ENCODE data around the gene KIAA0319L. TPM values are rescaled to one million over a fixed set of nuclear protein-coding genes. Genes with fewer than 3 reads are reported as not detected.

KIAA0319L gene
- total RNA-seq, 1 experiment from 2014 or later, result 30.4 TPM

DNA sequence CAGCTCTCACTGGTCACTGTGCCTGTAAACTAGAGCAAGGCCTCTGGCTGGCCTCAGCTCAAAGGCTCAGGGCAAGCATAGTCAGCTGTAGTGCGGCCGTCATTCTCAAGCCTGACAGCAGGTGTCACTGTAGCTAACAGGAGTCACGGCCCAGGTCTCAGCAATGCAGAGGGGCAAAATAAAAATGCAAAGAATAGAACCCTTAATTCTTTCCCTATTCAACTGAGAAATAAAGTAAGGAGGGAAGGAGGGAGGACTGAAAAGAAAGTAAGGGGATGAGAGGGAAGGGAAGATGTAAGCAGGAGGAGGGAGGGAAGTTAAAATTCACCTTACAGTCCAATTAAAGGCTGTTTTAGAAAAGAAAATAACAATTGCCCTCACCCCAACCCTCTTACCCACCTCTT, 106.1 kb downstream of the KIAA0319L start:
- peak; percentile 58 for DNase-seq (ENCODE audit: extremely low read depth, low read depth)

DNA sequence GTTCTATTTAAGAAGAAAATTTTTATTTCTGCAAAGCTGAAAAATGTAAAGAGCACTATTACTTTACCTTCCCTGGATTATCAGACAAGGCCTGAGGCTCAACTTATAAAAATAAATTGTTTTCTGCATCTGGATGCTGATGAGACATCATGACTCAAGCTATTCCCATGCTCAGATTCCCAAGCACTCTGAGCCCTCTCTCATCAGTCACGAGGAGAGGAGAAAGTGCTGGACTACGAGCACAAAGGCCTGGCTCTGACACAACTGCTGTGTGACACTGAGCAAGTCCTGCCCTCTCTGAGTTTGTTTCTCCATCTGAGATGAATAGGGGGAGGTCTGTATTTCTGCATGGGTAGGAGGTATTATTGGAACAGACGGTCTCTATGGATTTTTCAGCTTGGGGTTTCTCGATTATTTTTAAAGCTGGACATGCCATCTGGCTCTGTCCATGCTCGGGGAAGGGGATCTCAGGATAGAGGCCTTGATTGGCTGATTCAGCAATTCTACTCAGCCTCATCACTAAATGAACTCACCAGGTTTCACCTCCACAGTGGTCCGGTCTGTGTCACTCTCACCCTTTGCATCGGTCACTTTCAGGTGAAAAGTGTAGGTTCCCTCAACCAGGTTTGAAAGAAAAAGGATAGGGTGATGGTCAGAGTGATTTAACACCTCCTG, 107.7 kb downstream of the KIAA0319L start:
- no peak for DNase-seq (ENCODE audit: extremely low read depth, low read depth)

DNA sequence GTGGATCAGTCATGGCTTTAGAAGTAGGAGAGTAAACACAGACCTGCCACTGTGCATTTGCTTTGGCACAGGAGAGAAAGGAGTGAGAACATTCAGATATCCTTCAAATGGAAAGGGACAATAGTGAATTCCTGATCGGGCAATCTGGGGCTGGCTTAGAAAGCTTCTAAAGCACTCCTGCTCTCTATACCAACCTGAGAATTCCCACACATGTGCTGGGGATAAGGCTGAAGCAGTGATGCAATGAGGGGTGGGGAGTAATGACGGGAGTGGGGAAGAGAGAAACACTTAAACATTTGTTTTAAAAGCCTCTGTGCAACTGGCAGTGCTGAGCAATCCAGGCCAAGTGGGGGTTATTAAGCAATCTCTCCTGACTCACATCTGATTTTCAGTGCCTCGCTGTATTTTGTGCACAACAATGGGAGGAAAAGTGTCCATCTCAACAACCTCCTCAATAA, 108.8 kb downstream of the KIAA0319L start:
- peak; percentile 14 for DNase-seq (ENCODE audit: extremely low read depth, low read depth)

DNA sequence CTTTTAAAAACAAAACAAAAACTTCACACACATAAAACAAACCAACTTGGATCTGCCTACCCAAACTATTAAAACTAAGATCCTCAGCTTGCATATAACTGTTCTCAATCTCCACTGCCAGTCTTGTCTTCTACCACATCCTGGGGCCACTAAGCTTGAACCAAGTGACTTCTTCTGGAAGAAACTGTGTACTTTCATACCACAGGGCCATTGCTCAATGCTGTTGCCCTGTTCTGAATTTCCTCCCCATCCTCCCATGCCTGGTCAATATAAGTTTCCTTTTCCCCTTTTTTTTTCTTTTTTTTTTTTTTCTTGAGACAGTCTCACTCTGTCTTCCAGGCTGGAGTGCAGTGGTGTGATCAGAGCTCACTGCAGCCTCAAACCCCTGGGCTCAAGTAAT, 109.9 kb downstream of the KIAA0319L start:
- no peak for DNase-seq (ENCODE audit: extremely low read depth, low read depth)

DNA sequence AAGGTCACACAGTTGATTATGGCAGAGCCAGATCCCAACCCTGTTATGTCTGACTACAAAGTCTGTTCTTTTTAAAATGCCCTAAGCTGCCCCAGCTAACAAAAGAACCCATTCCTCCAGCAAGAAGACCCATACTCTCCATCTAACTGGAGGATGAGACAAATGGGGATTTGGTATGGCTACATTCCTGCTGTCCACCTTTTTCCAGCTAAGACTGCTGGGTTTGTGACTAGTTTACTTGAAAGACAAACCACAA, 112.8 kb downstream of the KIAA0319L start:
- DNase-seq (ENCODE audit: extremely low read depth, low read depth), result no peak

DNA sequence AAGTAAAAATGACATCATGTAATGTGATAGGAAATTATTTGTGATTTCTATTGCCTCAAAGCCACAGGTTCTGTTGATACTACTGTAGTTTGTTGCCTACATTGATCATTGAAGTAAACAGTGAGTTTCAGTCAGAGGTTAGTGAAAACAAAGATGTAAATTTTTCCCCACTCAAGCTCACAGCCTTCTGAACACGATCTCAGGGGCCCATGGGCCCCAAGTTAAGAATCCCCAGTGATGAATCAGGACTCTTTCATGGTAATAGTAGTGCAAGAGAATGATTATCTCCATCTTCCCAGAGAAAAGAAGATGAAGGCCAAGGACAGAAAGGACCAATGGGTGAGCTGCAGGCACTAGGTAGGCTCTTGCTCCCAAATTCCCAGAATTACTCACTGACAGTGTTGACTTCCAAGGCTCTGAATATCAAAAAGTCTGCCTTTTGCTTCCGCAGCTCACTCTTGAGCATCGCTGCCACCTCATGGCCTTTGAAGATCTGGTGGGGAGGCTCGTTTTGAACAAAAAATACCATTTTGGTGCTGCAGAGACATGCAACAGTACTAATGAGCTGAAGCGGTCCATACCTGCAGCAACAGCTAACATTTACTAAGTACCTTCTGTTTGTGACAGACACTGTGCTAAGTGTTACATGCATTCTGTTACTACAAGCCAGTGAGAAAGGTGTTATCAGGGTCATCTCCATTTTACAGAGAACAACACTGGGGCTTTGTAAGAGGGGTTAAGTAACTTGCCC, 113.3 kb downstream of the KIAA0319L start:
- DNase-seq (ENCODE audit: extremely low read depth, low read depth), result no peak

DNA sequence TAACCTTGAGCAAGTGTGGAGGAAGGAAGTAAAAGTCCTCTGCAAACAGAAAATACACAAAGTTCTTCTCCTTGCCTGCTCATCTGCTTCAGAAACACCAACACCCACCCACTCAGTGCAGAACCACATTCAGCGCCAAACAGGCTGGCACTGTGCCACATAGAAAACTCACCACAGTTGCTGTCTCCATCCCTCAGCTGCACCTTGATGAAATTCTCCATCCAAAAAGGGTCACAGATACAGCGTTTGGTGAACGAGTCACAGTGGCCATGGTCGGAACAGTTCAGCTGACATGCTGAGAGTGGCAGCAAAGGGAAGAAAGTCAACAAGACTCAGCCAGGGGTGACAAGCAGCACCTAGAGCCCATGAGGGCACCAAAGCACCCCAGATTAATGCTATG, 114.5 kb downstream of the KIAA0319L start:
- no peak for DNase-seq (ENCODE audit: extremely low read depth, low read depth)

DNA sequence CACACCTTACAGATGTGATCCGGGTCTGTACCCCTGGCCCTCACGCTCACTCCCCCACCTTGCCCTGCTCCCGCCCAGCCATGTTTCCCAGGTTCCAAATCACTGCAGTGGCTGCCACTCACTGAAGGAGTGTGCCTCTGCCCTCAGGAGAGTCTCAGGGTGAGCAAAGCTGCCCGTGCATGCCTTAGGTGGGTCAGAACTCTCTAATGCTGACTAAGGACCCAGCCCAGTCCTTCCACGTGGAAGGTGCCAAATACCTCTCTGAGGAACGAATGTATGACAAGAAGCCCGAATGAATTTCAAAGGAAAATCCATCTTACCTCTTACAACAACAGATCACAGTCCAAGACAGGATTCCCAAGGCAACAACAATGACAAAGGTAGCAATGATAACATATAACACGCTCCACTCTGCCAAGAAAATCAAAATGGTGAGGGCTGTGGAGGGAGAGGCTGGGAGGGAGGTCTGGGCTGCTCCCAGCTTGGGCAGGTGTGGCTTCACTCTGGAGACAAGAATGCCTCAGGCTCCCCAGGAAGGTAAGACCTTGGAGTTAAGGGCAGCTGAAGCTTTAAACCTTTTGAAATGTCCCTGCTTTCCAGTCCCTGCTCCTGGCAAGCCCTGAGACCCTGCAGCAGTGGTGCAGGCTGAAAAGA, 115.2 kb downstream of the KIAA0319L start:
- DNase-seq (ENCODE audit: extremely low read depth, low read depth), result no peak

DNA sequence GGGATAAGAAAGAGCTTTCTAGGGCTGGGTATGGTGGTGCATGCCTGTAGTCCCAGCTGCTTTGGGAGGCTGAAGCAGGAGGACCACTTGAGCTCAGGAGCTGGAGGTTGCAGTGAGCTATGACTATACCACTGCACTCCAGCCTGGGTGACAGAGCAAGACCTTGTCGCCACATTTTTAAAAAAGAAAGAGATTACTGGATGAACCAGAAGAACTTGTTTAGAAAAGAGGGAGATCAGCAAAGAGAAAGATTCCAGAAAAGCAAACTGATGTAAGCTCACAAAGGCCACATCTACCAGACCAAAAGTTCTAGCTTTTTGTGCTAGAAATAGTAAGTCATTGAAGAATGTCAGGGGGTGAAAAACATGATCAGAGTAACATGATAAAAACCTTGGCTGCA, 117.6 kb downstream of the KIAA0319L start:
- DNase-seq (ENCODE audit: extremely low read depth, low read depth), result no peak

DNA sequence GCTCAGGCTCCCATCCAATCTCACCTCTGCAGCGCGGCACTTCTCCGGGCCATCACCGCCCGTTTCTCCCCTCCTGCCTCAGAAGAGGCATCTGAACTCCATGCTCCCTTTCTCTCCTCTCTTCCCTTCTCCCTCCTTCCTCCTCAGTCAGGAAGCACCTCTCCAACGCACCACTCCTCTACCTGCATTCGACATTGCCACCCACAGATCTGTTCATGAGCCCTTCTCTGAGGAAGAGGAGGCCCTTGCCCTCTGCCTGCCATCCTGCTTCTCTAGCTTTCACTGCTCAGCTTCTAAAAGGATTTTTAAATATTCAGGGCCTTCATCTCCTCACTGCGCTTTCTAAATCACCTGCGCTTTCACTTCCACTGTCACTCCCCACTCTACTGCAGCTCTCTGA, 120.0 kb downstream of the KIAA0319L start:
- DNase-seq (ENCODE audit: extremely low read depth, low read depth), result no peak

DNA sequence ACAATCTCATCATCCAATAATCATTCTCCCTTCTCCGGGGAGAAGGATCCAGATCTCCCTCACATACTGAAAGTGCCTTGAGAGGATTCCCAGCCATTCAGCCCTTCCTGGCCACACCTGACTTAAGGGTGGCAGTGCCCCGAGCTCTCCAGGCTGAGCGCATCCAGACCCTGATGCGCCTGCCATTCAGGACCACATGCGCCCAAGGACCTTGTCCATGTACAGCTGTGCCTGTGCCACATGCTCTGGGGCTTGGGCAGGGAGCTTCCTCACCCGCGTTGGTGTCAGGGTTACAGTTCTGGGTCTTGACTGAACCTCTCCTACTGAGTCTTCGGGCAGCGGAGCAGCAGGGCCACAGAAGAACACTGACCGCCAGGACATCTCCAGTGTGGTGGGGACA, 121.1 kb downstream of the KIAA0319L start:
- DNase-seq (ENCODE audit: extremely low read depth, low read depth), result no peak

DNA sequence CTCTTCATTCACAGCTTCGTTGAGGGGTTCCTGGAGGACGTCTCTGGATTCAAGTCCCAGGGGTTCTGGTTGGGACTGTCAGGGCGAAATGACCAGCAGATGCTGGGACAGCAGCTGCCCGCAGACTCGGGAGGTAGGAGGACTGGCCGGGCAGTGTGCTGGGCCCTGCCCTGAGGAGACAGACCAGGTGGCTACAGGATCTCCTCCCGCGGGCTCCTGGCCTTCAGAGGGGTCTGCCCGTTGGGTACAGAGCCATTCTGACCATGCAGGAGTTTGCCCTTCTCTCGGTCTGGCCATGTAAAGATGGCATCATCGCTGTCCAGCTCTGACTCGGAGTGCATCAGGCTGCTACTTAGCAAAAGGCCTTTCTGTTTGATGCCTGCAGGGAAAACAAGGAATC, 122.5 kb downstream of the KIAA0319L start:
- no peak for DNase-seq (ENCODE audit: extremely low read depth, low read depth)

DNA sequence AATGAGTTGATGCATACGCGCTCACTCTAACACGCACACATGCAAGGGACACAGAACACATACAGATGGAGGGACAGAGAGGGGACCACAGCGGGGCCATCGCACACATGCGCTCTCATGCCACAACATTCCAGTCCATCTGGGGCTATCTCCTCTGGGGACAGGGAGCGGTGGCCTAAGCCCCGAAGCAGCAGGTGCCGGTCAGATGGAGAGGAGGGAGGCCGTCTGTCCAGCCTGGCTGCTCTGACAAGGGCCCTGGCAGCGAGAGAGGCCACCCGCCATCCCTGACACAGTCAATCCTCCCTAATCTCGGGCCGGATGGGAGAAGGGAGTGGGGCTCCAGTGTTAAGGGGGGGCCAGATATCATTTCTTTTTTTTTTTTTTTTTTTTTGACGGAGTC, 123.5 kb downstream of the KIAA0319L start:
- DNase-seq (ENCODE audit: extremely low read depth, low read depth), result no peak

DNA sequence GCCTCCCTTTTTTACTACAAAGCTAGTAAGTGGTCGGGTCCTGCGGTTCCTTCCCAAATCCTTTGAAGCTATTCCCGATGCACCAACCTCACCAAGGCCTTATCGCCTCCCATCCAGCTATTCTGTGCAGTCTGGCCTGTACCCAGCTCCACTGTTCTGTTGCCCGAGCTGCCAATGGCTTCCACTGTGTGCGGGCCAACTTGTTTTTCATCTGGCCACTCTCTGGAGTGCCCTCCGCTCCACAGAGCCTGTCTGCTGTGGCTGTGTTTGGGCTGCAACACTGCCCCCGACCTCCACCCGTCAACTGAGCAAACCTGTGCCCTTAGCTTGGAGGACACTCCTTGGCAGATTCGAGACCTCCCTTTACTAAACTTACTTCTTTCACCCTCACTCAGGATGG, 125.0 kb downstream of the KIAA0319L start:
- no peak for DNase-seq (ENCODE audit: extremely low read depth, low read depth)

DNA sequence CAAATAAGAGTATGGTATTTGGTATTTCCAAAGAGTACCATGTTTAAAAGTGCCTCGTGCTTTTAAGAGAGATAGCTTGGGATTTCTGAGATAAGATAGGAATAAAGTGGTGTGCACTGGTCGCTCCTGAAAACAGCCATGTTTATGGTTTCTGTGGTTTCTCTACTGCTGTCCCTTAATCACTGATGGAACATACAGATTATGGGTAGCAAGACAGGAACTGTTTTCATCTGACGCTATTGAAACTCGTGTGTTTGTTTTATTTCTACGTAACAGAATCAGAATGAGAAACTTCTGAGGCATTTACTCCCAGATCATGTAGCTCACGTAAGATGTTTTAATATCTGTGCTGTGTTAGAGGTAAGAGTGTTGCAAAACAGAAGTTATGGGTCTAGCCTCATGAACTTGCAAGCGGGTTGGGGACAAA, 126.0 kb downstream of the KIAA0319L start:
- DNase-seq (ENCODE audit: extremely low read depth, low read depth), result no peak

DNA sequence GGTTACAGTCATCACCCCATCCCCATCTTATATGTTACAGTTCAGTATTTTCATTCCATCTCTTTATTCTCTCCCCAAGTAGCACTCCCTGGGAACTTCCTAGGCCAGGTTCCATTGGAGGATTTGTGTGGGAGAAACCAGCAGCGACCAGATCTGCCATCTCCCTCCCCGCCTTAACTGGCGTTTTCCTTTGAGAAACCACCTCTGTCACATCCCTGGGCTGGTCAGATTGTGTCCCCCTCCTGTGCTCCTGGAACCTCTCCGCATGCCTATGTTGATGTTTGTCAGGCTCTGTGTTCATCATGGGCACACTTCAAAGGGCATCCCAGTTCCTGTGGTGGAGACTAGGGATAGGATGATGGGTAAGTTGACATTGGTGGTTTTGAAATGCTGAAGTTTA, 126.4 kb downstream of the KIAA0319L start:
- no peak for DNase-seq (ENCODE audit: extremely low read depth, low read depth)

DNA sequence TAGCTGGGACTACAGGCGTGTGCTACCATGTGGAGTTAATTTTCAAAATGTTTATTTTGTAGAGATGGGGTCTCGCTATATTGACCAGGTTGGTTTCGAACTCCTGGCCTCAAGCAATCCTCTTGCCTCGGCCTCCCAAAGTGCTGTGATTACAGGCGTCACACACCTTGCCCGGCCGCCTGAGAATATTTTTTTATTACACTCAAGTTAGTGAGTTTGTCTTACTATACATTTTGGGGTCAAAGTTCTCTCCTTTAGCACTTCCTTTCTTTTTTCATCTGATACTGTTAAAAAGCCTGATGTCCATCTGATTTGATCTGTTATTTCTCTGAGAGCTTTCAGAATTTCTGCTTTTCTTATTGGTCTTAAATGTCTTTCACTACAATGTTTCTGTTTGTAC, 128.8 kb downstream of the KIAA0319L start:
- DNase-seq (ENCODE audit: extremely low read depth, low read depth), result no peak

DNA sequence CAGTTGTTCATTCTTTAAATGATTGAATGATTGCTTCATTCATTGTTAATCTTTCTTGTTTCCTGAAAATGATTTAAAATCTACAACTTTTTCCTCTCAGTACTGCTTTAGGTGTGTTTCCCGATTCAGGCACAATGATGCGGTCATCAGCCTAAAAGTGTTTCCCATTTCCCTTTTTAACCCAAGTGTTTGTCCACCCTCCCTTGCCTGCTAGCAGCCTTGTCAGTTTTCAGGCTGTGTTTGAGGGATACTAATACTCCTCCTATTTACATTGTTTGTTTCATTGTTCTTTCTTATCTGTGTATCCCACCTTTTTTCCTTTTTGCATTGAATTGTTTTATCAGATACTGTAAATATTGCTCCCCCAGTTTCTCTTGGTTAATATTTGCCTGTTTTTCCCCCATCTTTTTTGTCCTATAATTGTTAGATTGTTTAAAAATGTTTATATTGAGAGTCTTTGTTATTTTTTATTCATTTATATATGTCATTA, 131.1 kb downstream of the KIAA0319L start:
- no peak for DNase-seq (ENCODE audit: extremely low read depth, low read depth)

DNA sequence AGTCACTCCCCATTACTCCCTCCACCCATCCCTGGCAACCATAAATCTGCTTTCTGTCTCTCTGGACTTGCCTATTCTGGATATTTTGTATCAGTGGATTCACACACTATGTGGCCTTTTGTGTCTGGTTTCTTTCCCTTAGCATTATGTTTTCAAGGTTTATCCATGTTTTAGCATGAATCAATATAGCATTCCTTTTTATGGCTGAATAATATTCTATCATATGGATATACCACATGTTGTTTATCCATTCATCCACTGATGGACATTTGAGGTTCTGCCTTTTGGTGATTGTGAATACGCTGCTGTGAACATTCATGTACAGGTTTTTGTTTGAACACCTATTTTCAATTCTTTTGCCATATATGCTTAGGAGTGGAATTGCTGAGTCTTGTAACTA, 148.3 kb downstream of the KIAA0319L start:
- DNase-seq (ENCODE audit: extremely low read depth, low read depth), result no peak

DNA sequence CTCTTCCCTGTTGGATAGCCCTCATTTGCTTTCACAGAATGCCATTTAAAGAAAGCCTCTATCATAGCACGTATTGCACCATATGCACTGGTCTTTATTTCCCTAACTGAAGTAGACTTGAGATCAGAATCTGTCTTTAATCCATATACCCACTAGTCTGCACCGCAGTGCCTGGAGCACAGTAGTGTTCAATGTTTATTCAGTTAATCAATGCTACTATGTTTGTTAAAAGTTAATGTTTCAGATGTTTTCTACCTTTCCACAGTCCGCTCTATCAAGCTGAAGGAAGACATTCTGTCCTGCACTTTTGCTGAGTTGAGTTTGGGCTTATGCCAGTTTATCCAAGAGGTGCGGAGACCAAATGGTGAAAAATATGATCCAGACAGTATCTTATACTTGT, 149.5 kb downstream of the KIAA0319L start:
- no peak for DNase-seq (ENCODE audit: extremely low read depth, low read depth)

DNA sequence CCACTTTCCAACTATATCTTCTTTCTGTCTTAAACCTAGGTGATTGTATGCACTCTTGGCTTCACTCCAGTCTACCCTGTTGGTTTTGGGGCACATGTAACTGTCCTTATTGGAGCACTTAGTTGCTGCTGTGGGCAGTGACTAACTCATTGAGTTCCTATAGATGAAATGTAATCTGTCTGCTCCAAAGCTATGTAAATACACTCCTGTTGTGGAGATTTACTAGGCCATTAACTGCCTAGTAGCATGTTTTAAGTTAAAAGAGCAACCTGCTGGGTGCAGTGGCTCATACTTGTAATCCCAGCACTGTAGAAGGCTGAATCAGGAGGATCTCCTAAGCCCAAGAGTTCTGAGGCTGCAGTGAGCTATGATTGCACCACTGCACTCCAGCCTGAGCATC, 151.1 kb downstream of the KIAA0319L start:
- no peak for DNase-seq (ENCODE audit: extremely low read depth, low read depth)

DNA sequence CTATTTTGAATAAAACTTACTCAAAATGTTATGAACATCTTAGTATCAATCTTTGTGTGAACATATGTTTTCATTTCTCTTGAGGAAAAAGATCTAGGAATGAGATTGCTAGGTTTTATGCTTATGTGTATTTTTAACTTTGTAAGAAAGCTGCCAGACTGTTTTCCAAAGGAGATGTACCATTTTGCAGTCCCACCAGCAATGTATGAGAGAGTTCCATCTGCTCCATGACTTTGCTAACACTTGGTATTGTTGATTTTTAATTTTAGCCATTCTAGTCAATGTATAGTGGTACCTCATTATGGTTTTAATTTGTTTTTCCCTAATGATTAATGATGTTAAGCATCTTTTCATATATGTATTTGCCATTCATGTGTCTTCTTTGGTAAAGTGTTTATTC, 156.2 kb downstream of the KIAA0319L start:
- DNase-seq (ENCODE audit: extremely low read depth, low read depth), result no peak
